Pancreas (tissue), 10 donors: Measurements from ENCODE around the gene DOCK3. TPM values are rescaled to one million over a fixed set of nuclear protein-coding genes. Genes with fewer than 3 reads are reported as not detected.

Experiments
- ATAC-seq, 4 donors: fragments of 200-7000 bp; cut with Tn5 transposase; one replicate each; pipeline versions ENCODE4 v1.8.0 to v1.9.1; 2020; ENCODE audit warnings: mild to moderate bottlenecking in 4 of 4, moderate library complexity in 4 of 4
- DNase-seq, 6 donors: peaks; one replicate each; pipeline ENCODE4 v3.0.0-alpha.2; 2020
- FAIRE-seq: peaks from 2 replicates; lab custom pipeline; 2012; peaks lifted over from hg19 to GRCh38; lab: Jason Lieb, UNC
- H3K27ac ChIP-seq, 4 donors: fragments of 200-600 bp; sonication (generic); 1 replicate in 3 of 4; 2 replicates in 1 of 4; pipeline versions ENCODE4 v1.5.0 to v1.8.0; 2020
- H3K27me3 ChIP-seq, 4 donors: fragments of 200-600 bp; one replicate each; pipeline ENCODE4 v1.8.0; 2021
- H3K36me3 ChIP-seq, 3 donors: fragments of 200-600 bp; sonication (generic) in 1 of 3; one replicate each; pipeline versions ENCODE4 v1.5.0 to v1.8.0; 2020 to 2021
- H3K4me1 ChIP-seq, 3 donors: fragments of 200-600 bp; one replicate each; pipeline ENCODE4 v1.8.0; 2021
- H3K4me3 ChIP-seq, 4 donors: fragments of 200-600 bp; sonication (generic) in 2 of 4; one replicate each; pipeline versions ENCODE4 v1.5.0 to v1.8.0; 2020 to 2021
- H3K9me3 ChIP-seq, 4 donors: fragments of 200-600 bp; one replicate each; pipeline ENCODE4 v1.8.0; 2021
- CTCF ChIP-seq, 4 donors: fragments of 200-600 bp; sonication (generic) in 3 of 4; IDR thresholded peaks; one replicate each; pipeline versions ENCODE4 v1.5.0 to v1.8.0; 2021; ENCODE audit warnings: antibody characterized with exemption in 4 of 4
- WGBS, 2 donors: extraction: QIAGEN DNeasy Blood & Tissue Kit; methylation state at CpG; one replicate each; pipeline ENCODE4 v1.1.7; 2013; 5-methylcytosine and 5-hydroxymethylcytosine counted together
- intact Hi-C, 3 donors: fragments of 100-400 bp; cut with DNase I; formaldehyde crosslinking; loops; one replicate each; pipeline versions ENCODE4 v1.11.1 to v1.14.2; 2022
- polyA plus RNA-seq, 2 donors: library from polyadenylated mRNA; stranded (reverse); fragments of 200-250 nt; gene quantifications; one replicate each; pipeline ENCODE4 v1.2.3, GENCODE V29; 2013
- total RNA-seq, 6 donors: library from RNA; stranded (reverse); fragmentation: NEBNext Ultra II Directional in 4 of 6; extraction: Animal tissue kit (Norgen Biotek cat#: 25700) in 4 of 6; gene quantifications; one replicate each; pipeline versions ENCODE4 v1.2.1 to v1.2.4, GENCODE V29; 2021 to 2023
- donor health status: healthy with polysubstance abuse.
- donor health status: DM: no; HTN: no; CAD: no; lungs with moderate emphysema.
- donor health status: DM: no; HTN: no; CAD: no.
- donor health status: control.
- donor health status: control.
- donor health status: Bipolar disorder and iron deficiency.
- donor health status: DM: yes; HTN: yes; CAD: no.
- donor health status: DM: no; HTN: no; CAD: no.
- donor health status: DM: no; HTN: no; CAD: no.
- donor health status: DM: yes; HTN: yes; CAD: no.

The DOCK3 gene
- total and polyA plus RNA-seq, 8 donors, result 0.09 to 1.5 (median 0.36) TPM

- WGBS, 2 donors, result 94 to 96% methylated on average over 4 of the region's 4 CpGs
- no peak for ATAC-seq
- H3K27ac ChIP-seq, result no peak overlapping the region
- intact Hi-C loops, result no loop called here
- H3K4me1 ChIP-seq, result peaks cover 0 to 15% (median 12%) of the 10 kb centered on the region in 3 donors
- no peaks in the 10 kb centered on the region for H3K36me3 ChIP-seq
- no peak overlapping the region for H3K4me3 ChIP-seq
- no peaks in the 10 kb centered on the region for H3K9me3 ChIP-seq
- peak in 1 of 6 donors; percentile 39 for DNase-seq
- TF ChIP-seq CTCF (IDR thresholded peaks at IDR 0.05), result no peak
- H3K27me3 ChIP-seq, result no peaks in the 10 kb centered on the region
- FAIRE-seq, result no peak
Measured at GRCh38 chr3:51382076-51382745, 707.5 kb downstream of the DOCK3 start.

DNA sequence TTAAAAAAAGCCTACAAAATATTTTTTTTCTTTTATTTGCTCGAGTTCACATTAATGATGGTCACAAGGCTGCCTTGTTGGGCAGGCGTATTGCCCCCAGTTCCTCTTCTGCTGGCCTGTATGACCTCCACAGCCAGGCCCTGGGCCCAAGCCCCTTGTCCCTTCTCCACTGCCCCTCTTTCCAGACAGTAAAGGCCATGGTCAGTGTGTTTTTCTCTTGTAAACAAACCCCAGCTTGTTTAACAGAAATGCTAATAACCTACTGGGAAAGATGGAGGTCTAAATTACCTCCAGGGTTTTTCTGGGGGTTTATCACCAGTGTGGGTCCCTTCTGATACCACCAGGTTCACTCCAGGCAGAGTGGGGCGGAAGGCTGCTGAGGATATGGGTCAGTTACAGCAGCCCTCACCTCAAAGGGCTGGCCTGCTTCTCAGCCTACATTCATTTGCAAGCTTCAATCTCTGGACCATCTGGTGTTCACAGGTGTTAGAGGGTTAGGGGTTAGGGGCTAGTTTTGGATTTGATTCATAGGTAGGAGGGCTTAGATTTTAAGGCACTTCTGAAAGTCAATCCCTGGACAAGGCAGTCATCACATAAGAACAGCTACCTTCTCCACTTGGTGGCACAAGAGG is 708.3 kb downstream of the DOCK3 start:
- intact Hi-C loops, result no loop called here
- Histone ChIP-seq H3K36me3 (no peaks in the 10 kb centered on the region), H3K27ac (no peak overlapping the region), H3K9me3 (no peaks in the 10 kb centered on the region), H3K27me3 (no peaks in the 10 kb centered on the region), H3K4me3 (no peak overlapping the region), H3K4me1 (peaks cover 0 to 23% (median 15%) of the 10 kb centered on the region in 3 donors)
- 91 to 92% methylated on average over 3 of the region's 3 CpGs for WGBS, 2 donors
- FAIRE-seq (no peak), ATAC-seq (no peak), DNase-seq (peak in 1 of 6 donors; percentile 11)
- no peak for TF ChIP-seq CTCF (IDR thresholded peaks at IDR 0.05)

GRCh38 chr3:51384055-51384725 is 709.5 kb downstream of the DOCK3 start:
- TF ChIP-seq CTCF (IDR thresholded peaks at IDR 0.05), result no peak
- Histone ChIP-seq H3K4me3 (peak overlapping the region; percentile 68 to 88 (median 80)), H3K4me1 (peaks cover 0 to 32% (median 18%) of the 10 kb centered on the region in 3 donors), H3K9me3 (no peaks in the 10 kb centered on the region), H3K27me3 (no peaks in the 10 kb centered on the region), H3K36me3 (peaks cover 0 to 6% (median 0%) of the 10 kb centered on the region in 3 donors), H3K27ac (peak overlapping the region; percentile 71 to 94 (median 88))
- WGBS, 2 donors, result 0 to 1% methylated on average over 29 of the region's 29 CpGs
- ATAC-seq (peak; percentile 27 to 56 (median 37)), FAIRE-seq (no peak), DNase-seq (peak in 4 of 6 donors; percentile 20 to 82 (median 62))
- intact Hi-C loops, result no loop called here

DNA sequence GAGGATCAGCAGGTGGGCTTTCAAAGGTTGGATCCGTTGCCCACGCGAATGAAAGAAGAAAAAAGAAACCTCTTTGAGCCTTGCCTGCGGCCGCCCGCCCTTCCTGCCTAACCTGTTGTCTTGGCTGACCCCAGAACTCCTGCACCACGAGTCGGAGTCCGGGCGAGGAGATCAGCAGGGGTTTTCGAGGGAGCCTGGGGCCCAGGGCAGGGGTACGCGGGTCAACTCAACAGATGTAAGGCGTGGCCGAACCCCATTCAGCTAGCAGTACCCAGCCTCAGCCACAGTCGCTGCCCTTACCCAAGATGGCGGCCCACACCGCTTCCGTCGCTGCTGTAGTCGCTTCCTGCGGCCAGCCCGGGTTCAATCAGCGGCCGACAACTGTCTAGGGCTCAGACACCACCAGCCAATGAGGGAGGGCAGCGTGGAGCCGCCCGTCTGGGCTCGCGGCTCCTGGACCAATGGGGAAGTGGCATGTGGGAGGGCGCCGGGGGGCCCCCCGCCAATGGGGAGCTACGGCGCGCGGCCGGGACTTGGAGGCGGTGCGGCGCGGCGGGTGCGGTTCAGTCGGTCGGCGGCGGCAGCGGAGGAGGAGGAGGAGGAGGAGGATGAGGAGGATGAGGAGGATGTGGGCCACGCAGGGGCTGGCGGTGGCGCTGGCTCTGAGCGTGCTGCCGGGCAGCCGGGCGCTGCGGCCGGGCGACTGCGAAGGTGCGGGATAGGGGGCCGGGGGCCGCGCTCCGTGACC is 710.2 kb downstream of the DOCK3 start, which contains the start of gene MANF:
TSS of gene MANF (plus strand) at position 566 of the 748 bp plus-strand sequence. CDS start at position 618, 52 bp downstream.
- H3K9me3 ChIP-seq, result no peaks in the 10 kb centered on the region
- H3K27ac ChIP-seq, result peak within 1 kb of the TSS; percentile 71 to 94 (median 88)
- peaks cover 0 to 6% (median 0%) of the 10 kb centered on the region in 3 donors for H3K36me3 ChIP-seq
- DNase-seq (peak; percentile 96 to 99 (median 98)), ATAC-seq (peak; percentile 94 to 97 (median 96)), FAIRE-seq (peak; percentile 75)
- TF ChIP-seq CTCF (IDR thresholded peaks at IDR 0.05), result no peak
- H3K4me3 ChIP-seq, result peak within 1 kb of the TSS; percentile 68 to 88 (median 80)
- H3K27me3 ChIP-seq, result no peaks in the 10 kb centered on the region
- H3K4me1 ChIP-seq, result peaks cover 5 to 33% (median 18%) of the 10 kb centered on the region in 3 donors
- intact Hi-C loops, result no loop called here
- 0% methylated on average over 42 to 65 of the region's 65 CpGs for WGBS, 2 donors
